HepG2 (cell line): ENCODE measurements around the gene ZNF213. TPM values are rescaled to one million over a fixed set of nuclear protein-coding genes. Genes with fewer than 3 reads are reported as not detected.

Source experiments
- BORCS8-MEF2B ChIP-seq: sonication (generic); formaldehyde crosslinking; IDR thresholded peaks from 2 replicates; pipeline ENCODE4 v1.8.0; 2022; ENCODE audit warnings: mild to moderate bottlenecking, missing genetic modification reagents
- CSRNP1 ChIP-seq: sonication (generic); formaldehyde crosslinking; IDR thresholded peaks from 2 replicates; pipeline ENCODE4 v1.8.1; 2023; ENCODE audit warnings: mild to moderate bottlenecking, missing genetic modification reagents
- ELF1 ChIP-seq: sonication (generic); formaldehyde crosslinking; IDR thresholded peaks from 2 replicates; pipeline ENCODE4 v1.4.0; 2020; ENCODE audit warnings: missing genetic modification reagents
- GABPB1 ChIP-seq: IDR thresholded peaks from 2 replicates; pipeline ENCODE4 v1.6.1; 2016; ENCODE audit warnings: mild to moderate bottlenecking, missing genetic modification reagents, moderate library complexity, missing compliant biosample characterization
- IRX3 ChIP-seq: sonication (generic); formaldehyde crosslinking; IDR thresholded peaks from 2 replicates; pipeline ENCODE4 v1.8.1; 2023; ENCODE audit warnings: mild to moderate bottlenecking, low read depth, missing genetic modification reagents, borderline replicate concordance
- MZF1 ChIP-seq: sonication (generic); formaldehyde crosslinking; IDR thresholded peaks from 2 replicates; pipeline ENCODE4 v1.8.1; 2023; ENCODE audit warnings: mild to moderate bottlenecking, missing genetic modification reagents, borderline replicate concordance
- NONO ChIP-seq, 2 experiments: fragments of 450-650 bp in 1 of 2; sonication (generic) in 1 of 2; formaldehyde crosslinking in 1 of 2; IDR thresholded peaks in 1 of 2; conservative IDR thresholded peaks in 1 of 2; 2 replicates each; pipeline versions ENCODE4 v1.6.1 to v1.8.0; 2017 to 2022; ENCODE audit warnings: mild to moderate bottlenecking in 1 of 2, missing genetic modification reagents in 1 of 2, moderate library complexity in 1 of 2
- RFX1 ChIP-seq: fragments of 450-650 bp; IDR thresholded peaks from 2 replicates; pipeline ENCODE4 v1.6.1; 2017
- TCF7L2 ChIP-seq: IDR thresholded peaks from 2 replicates; pipeline ENCODE4 v1.6.1; 2011; ENCODE audit warnings: mild to moderate bottlenecking, low read depth, low read length, moderate library complexity
- XRCC5 ChIP-seq: fragments of 200-400 bp; formaldehyde crosslinking; optimal IDR thresholded peaks from 2 replicates; pipeline ENCODE3; 2017; ENCODE audit warnings: mild to moderate bottlenecking, low read length
- ZKSCAN8 ChIP-seq: IDR thresholded peaks from 2 replicates; pipeline ENCODE4 v1.6.1; 2016; ENCODE audit warnings: borderline replicate concordance, missing genetic modification reagents, missing compliant biosample characterization
- ZMYM2 ChIP-seq: sonication (generic); formaldehyde crosslinking; IDR thresholded peaks from 2 replicates; pipeline ENCODE4 v1.8.0; 2022; ENCODE audit warnings: mild to moderate bottlenecking, missing genetic modification reagents
- ZNF354B ChIP-seq: sonication (generic); formaldehyde crosslinking; IDR thresholded peaks from 2 replicates; pipeline ENCODE4 v1.8.0; 2022; ENCODE audit warnings: mild to moderate bottlenecking, missing genetic modification reagents
- ZNF430 ChIP-seq: sonication (generic); formaldehyde crosslinking; IDR thresholded peaks from 2 replicates; pipeline ENCODE4 v1.9.0; 2021; ENCODE audit warnings: mild to moderate bottlenecking, missing genetic modification reagents
- polyA plus RNA-seq, 8 experiments: library from polyadenylated mRNA; depleted of rRNA in 3 of 8; stranded (reverse) in 7 of 8; unstranded in 1 of 8; fragments of >200 nt; fragmentation: Illumina TruSeq in 4 of 8; extraction: Trizol in 4 of 8; gene quantifications; 2 replicates each; pipeline versions ENCODE4 v1.2.1 to v1.2.3, GENCODE V29; 2011 to 2016; ENCODE audit warnings: low read depth in 4 of 8, missing spikeins in 1 of 8, mixed read lengths in 1 of 8; ENCODE audit not compliant: insufficient read depth in 1 of 8
- total RNA-seq, 5 experiments: library from RNA; depleted of rRNA; stranded (reverse); fragments of >200 nt; fragmentation: Illumina TruSeq; extraction: Trizol; gene quantifications; 2 replicates each; pipeline ENCODE4 v1.2.3, GENCODE V29; 2016; ENCODE audit warnings: low read depth in 1 of 5
- TF ChIP-seq, protein P1 (sequence below): sonication (generic); formaldehyde crosslinking; IDR thresholded peaks from 2 replicates; pipeline ENCODE4 v1.4.0; 2020; ENCODE audit warnings: missing genetic modification reagents, borderline replicate concordance
- TF ChIP-seq, protein P2 (sequence below): sonication (generic); formaldehyde crosslinking; IDR thresholded peaks from 2 replicates; pipeline ENCODE4 v1.5.0; 2020; ENCODE audit warnings: mild to moderate bottlenecking, missing genetic modification reagents, borderline replicate concordance
- TF ChIP-seq, protein P3 (sequence below), 2 experiments: IDR thresholded peaks; 2 replicates each; pipeline ENCODE4 v1.6.1; 2011 to 2012; ENCODE audit warnings: low read length in 2 of 2, borderline replicate concordance in 1 of 2, low read depth in 1 of 2, mild to moderate bottlenecking in 1 of 2, moderate library complexity in 1 of 2

The ZNF213 gene
- total and polyA plus RNA-seq, 2 of the 13 experiments (the other 11 are each of a cell fraction or from before 2014, with no cell fraction given): 0.59 to 0.97 TPM

DNA sequence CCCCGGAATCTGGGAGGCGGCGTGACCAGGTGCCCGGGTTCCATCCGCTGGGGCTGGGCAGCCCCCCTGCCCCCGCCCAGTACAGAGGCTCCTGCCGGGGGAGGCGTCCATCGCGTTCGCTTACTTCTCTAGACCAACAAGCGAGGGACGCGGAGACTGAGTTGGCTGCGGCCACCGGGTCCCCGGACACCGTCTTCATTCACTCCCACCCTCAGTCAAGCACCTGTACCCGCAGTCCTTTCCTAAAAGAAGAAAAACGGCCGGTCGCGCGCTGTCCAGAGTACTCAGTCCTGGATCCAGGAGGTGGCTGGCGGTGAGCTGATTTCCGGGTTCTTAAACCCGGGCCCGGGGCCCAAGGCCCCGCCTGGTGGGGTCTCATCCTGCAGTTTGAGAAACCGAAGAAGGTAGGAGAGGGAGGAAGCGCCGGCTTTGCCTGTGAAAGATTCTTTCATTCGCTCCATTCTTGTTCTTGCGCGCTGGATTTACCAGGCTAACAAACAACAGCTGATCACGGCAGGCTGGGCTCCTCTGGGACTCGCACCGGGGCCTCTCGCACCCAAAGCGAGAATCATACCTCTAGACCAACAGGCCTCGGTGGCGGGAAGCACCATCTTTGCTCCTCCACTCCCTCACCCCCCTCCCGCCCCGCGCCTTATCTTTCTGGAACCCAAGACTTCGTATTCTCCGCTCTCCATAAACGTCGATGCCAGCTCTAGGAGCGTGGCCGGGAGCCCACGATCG lies 35.8 kb downstream of the ZNF213 start (continued):
- no peak for TF ChIP-seq ZKSCAN8 (CRISPR knock-in tag)
- no peak for TF ChIP-seq MZF1 (CRISPR knock-in tag)
- TF ChIP-seq ZMYM2 (CRISPR knock-in tag): 0 out of 2 replicates have a peak, but pooled peaks have one; percentile 19
- TF ChIP-seq, protein P1, sequence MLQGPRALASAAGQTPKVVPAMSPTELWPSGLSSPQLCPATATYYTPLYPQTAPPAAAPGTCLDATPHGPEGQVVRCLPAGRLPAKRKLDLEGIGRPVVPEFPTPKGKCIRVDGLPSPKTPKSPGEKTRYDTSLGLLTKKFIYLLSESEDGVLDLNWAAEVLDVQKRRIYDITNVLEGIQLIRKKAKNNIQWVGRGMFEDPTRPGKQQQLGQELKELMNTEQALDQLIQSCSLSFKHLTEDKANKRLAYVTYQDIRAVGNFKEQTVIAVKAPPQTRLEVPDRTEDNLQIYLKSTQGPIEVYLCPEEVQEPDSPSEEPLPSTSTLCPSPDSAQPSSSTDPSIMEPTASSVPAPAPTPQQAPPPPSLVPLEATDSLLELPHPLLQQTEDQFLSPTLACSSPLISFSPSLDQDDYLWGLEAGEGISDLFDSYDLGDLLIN (CRISPR knock-in tag): no peak
- peak; percentile 78; the same call in 1 of the 2 replicates for TF ChIP-seq CSRNP1
- TF ChIP-seq BORCS8-MEF2B (CRISPR knock-in tag): no peak
- TF ChIP-seq ZNF354B (CRISPR knock-in tag): no peak
- TF ChIP-seq, protein P2, sequence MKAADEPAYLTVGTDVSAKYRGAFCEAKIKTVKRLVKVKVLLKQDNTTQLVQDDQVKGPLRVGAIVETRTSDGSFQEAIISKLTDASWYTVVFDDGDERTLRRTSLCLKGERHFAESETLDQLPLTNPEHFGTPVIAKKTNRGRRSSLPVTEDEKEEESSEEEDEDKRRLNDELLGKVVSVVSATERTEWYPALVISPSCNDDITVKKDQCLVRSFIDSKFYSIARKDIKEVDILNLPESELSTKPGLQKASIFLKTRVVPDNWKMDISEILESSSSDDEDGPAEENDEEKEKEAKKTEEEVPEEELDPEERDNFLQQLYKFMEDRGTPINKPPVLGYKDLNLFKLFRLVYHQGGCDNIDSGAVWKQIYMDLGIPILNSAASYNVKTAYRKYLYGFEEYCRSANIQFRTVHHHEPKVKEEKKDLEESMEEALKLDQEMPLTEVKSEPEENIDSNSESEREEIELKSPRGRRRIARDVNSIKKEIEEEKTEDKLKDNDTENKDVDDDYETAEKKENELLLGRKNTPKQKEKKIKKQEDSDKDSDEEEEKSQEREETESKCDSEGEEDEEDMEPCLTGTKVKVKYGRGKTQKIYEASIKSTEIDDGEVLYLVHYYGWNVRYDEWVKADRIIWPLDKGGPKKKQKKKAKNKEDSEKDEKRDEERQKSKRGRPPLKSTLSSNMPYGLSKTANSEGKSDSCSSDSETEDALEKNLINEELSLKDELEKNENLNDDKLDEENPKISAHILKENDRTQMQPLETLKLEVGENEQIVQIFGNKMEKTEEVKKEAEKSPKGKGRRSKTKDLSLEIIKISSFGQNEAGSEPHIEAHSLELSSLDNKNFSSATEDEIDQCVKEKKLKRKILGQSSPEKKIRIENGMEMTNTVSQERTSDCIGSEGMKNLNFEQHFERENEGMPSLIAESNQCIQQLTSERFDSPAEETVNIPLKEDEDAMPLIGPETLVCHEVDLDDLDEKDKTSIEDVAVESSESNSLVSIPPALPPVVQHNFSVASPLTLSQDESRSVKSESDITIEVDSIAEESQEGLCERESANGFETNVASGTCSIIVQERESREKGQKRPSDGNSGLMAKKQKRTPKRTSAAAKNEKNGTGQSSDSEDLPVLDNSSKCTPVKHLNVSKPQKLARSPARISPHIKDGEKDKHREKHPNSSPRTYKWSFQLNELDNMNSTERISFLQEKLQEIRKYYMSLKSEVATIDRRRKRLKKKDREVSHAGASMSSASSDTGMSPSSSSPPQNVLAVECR (CRISPR knock-in tag): peak; percentile 58
- no peak for TF ChIP-seq TCF7L2
- peak; percentile 63 for TF ChIP-seq ELF1 (CRISPR knock-in tag)
- TF ChIP-seq RFX1: no peak
- TF ChIP-seq XRCC5: no peak
- no peak for TF ChIP-seq NONO (IDR thresholded peaks at IDR 0.05)
- 0 out of 2 replicates have a peak, but pooled peaks have one; percentile 7 for TF ChIP-seq NONO (CRISPR knock-in tag; conservative IDR thresholded peaks at IDR 0.05)
- TF ChIP-seq GABPB1 (CRISPR knock-in tag): peak; percentile 14; the same call in 1 of the 2 replicates
- TF ChIP-seq IRX3: no peak
- TF ChIP-seq ZNF430 (CRISPR knock-in tag): 0 out of 2 replicates have a peak, but pooled peaks have one; percentile 32
- TF ChIP-seq, protein P3, sequence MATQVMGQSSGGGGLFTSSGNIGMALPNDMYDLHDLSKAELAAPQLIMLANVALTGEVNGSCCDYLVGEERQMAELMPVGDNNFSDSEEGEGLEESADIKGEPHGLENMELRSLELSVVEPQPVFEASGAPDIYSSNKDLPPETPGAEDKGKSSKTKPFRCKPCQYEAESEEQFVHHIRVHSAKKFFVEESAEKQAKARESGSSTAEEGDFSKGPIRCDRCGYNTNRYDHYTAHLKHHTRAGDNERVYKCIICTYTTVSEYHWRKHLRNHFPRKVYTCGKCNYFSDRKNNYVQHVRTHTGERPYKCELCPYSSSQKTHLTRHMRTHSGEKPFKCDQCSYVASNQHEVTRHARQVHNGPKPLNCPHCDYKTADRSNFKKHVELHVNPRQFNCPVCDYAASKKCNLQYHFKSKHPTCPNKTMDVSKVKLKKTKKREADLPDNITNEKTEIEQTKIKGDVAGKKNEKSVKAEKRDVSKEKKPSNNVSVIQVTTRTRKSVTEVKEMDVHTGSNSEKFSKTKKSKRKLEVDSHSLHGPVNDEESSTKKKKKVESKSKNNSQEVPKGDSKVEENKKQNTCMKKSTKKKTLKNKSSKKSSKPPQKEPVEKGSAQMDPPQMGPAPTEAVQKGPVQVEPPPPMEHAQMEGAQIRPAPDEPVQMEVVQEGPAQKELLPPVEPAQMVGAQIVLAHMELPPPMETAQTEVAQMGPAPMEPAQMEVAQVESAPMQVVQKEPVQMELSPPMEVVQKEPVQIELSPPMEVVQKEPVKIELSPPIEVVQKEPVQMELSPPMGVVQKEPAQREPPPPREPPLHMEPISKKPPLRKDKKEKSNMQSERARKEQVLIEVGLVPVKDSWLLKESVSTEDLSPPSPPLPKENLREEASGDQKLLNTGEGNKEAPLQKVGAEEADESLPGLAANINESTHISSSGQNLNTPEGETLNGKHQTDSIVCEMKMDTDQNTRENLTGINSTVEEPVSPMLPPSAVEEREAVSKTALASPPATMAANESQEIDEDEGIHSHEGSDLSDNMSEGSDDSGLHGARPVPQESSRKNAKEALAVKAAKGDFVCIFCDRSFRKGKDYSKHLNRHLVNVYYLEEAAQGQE (IDR thresholded peaks at IDR 0.05; ENCODE audit: borderline replicate concordance in 1 of 2, low read depth in 1 of 2, low read length in 2 of 2): peak; percentile 16 to 88
- TF ChIP-seq, all 625 proteins: peak for 26
